WTC11 (cell line): Measurements from ENCODE around the gene DPP10. TPM values are rescaled to one million over a fixed set of nuclear protein-coding genes. Genes with fewer than 3 reads are reported as not detected.

ENCODE experiments used
- ATAC-seq: fragments of 200-7000 bp; cut with Tn5 transposase; 2 replicates; pipeline ENCODE4 v1.10.0; 2021; ENCODE audit warnings: mild to moderate bottlenecking, moderate library complexity
- CTCF ChIA-PET: fragments of 300-600 bp; sonication (Branson Sonifier 250); formaldehyde crosslinking; loops from one replicate; lab custom pipeline; 2021; ENCODE audit warnings: antibody characterized with exemption; lab: Charles Lee
- POLR2A ChIA-PET: fragments of 350-600 bp; sonication (Branson Sonifier 250); formaldehyde crosslinking; loops from one replicate; lab custom pipeline; 2021; ENCODE audit warnings: antibody characterized with exemption; lab: Charles Lee
- DNase-seq: peaks from one replicate; pipeline ENCODE4 v3.0.0; 2021; ENCODE audit warnings: low spot score
- H3K27ac Mint-ChIP-seq: 2 replicates; pipeline ENCODE4 v1.8.0; 2021; ENCODE audit warnings: mixed read lengths
- H3K27me3 Mint-ChIP-seq: 2 replicates; pipeline ENCODE4 v1.8.0; 2021; ENCODE audit warnings: low read depth, mild to moderate bottlenecking, moderate library complexity, mixed read lengths
- H3K36me3 Mint-ChIP-seq: 2 replicates; pipeline ENCODE4 v1.8.0; 2021; ENCODE audit warnings: mixed read lengths
- H3K4me1 Mint-ChIP-seq: 2 replicates; pipeline ENCODE4 v1.8.0; 2022; ENCODE audit warnings: mixed read lengths
- H3K4me3 Mint-ChIP-seq: 2 replicates; pipeline ENCODE4 v1.8.0; 2021; ENCODE audit warnings: mild to moderate bottlenecking, moderate library complexity, mixed read lengths
- H3K9me3 Mint-ChIP-seq: 2 replicates; pipeline ENCODE4 v1.8.0; 2021; ENCODE audit warnings: mixed read lengths
- ATF1 ChIP-seq: sonication (generic); formaldehyde crosslinking; IDR thresholded peaks from 2 replicates; pipeline ENCODE4 v1.8.1; 2023; ENCODE audit warnings: mild to moderate bottlenecking, moderate library complexity, missing genetic modification reagents
- CREM ChIP-seq: sonication (generic); formaldehyde crosslinking; IDR thresholded peaks from 2 replicates; pipeline ENCODE4 v1.8.1; 2022; ENCODE audit warnings: mild to moderate bottlenecking, missing genetic modification reagents, moderate library complexity
- FOXJ3 ChIP-seq: sonication (generic); formaldehyde crosslinking; IDR thresholded peaks from 2 replicates; pipeline ENCODE4 v1.9.0; 2021; ENCODE audit warnings: missing genetic modification reagents, mild to moderate bottlenecking, borderline replicate concordance
- FOXK1 ChIP-seq: sonication (generic); formaldehyde crosslinking; IDR thresholded peaks from 2 replicates; pipeline ENCODE4 v1.8.0; 2022; ENCODE audit warnings: mild to moderate bottlenecking, moderate library complexity, missing genetic modification reagents
- GABPB1 ChIP-seq: sonication (generic); formaldehyde crosslinking; IDR thresholded peaks from 2 replicates; pipeline ENCODE4 v1.8.1; 2023; ENCODE audit warnings: mild to moderate bottlenecking, missing genetic modification reagents
- HMGA2 ChIP-seq: fragments of 250-450 bp; sonication (Bioruptor Pico); IDR thresholded peaks from 2 replicates; pipeline ENCODE4 v1.4.0; 2021; ENCODE audit warnings: mild to moderate bottlenecking, moderate library complexity
- HMGXB4 ChIP-seq: sonication (generic); formaldehyde crosslinking; IDR thresholded peaks from 2 replicates; pipeline ENCODE4 v1.8.1; 2023; ENCODE audit warnings: mild to moderate bottlenecking, moderate library complexity, missing genetic modification reagents
- JAZF1 ChIP-seq: fragments of 250-450 bp; sonication (Bioruptor Pico); IDR thresholded peaks from 2 replicates; pipeline ENCODE4 v1.9.0; 2021; ENCODE audit warnings: moderate library complexity, mild to moderate bottlenecking, inconsistent platforms
- JUN ChIP-seq: sonication (generic); formaldehyde crosslinking; IDR thresholded peaks from 2 replicates; pipeline ENCODE4 v1.8.0; 2023; ENCODE audit warnings: mild to moderate bottlenecking, missing genetic modification reagents
- KAT7 ChIP-seq: sonication (generic); formaldehyde crosslinking; IDR thresholded peaks from 2 replicates; pipeline ENCODE4 v1.8.1; 2023; ENCODE audit warnings: missing genetic modification reagents, mild to moderate bottlenecking, borderline replicate concordance
- NR2C2 ChIP-seq: sonication (generic); formaldehyde crosslinking; IDR thresholded peaks from 2 replicates; pipeline ENCODE4 v1.8.0; 2022; ENCODE audit warnings: mild to moderate bottlenecking, missing genetic modification reagents
- OVOL2 ChIP-seq: fragments of 250-450 bp; sonication (Bioruptor Pico); IDR thresholded peaks from 2 replicates; pipeline ENCODE4 v1.9.0; 2021; ENCODE audit warnings: mild to moderate bottlenecking, borderline replicate concordance
- PRDM15 ChIP-seq: sonication (generic); formaldehyde crosslinking; IDR thresholded peaks from 2 replicates; pipeline ENCODE4 v1.8.0; 2022; ENCODE audit warnings: missing genetic modification reagents
- PREB ChIP-seq: sonication (generic); formaldehyde crosslinking; IDR thresholded peaks from 2 replicates; pipeline ENCODE4 v1.8.1; 2022; ENCODE audit warnings: mild to moderate bottlenecking, missing genetic modification reagents, moderate library complexity, borderline replicate concordance
- RELA ChIP-seq: sonication (generic); formaldehyde crosslinking; IDR thresholded peaks from 2 replicates; pipeline ENCODE4 v1.8.1; 2022; ENCODE audit warnings: missing genetic modification reagents, mild to moderate bottlenecking, borderline replicate concordance
- RORB ChIP-seq: fragments of 250-450 bp; sonication (Bioruptor Pico); IDR thresholded peaks from 2 replicates; pipeline ENCODE4 v1.9.0; 2021; ENCODE audit warnings: mild to moderate bottlenecking
- SMAD3 ChIP-seq: sonication (generic); formaldehyde crosslinking; IDR thresholded peaks from 2 replicates; pipeline ENCODE4 v1.8.0; 2022; ENCODE audit warnings: missing genetic modification reagents, mild to moderate bottlenecking, borderline replicate concordance
- ZNF232 ChIP-seq: sonication (generic); formaldehyde crosslinking; IDR thresholded peaks from 2 replicates; pipeline ENCODE4 v1.8.0; 2022; ENCODE audit warnings: mild to moderate bottlenecking, missing genetic modification reagents
- ZNF263 ChIP-seq: sonication (generic); formaldehyde crosslinking; IDR thresholded peaks from 2 replicates; pipeline ENCODE4 v1.8.1; 2022; ENCODE audit warnings: low read depth, mild to moderate bottlenecking, moderate library complexity, missing genetic modification reagents
- ZNF425 ChIP-seq: fragments of 250-450 bp; sonication (Bioruptor Pico); conservative IDR thresholded peaks from 2 replicates; pipeline ENCODE4 v1.9.0; 2021; ENCODE audit warnings: mild to moderate bottlenecking
- ZNF671 ChIP-seq: fragments of 250-450 bp; sonication (Bioruptor Pico); IDR thresholded peaks from 2 replicates; pipeline ENCODE4 v1.8.0; 2021; ENCODE audit warnings: mild to moderate bottlenecking
- total RNA-seq: library from RNA; stranded (reverse); gene quantifications from 3 replicates; pipeline ENCODE4 v1.2.3, GENCODE V29; 2021
- TF ChIP-seq, protein P1 (sequence below): fragments of 250-450 bp; sonication (Bioruptor Pico); IDR thresholded peaks from 2 replicates; pipeline ENCODE4 v1.9.0; 2021; ENCODE audit warnings: moderate library complexity, mild to moderate bottlenecking, inconsistent platforms, borderline replicate concordance
- TF ChIP-seq, protein P2 (sequence below): sonication (generic); formaldehyde crosslinking; IDR thresholded peaks from 2 replicates; pipeline ENCODE4 v1.8.0; 2023; ENCODE audit warnings: mild to moderate bottlenecking, missing genetic modification reagents

The DPP10 gene
- total RNA-seq, 1 experiment from 2014 or later, result 4.0 TPM

GRCh38 chr2:115733190-115733775 is 1290.8 kb downstream of the DPP10 start:
- DNase-seq (no peak), ATAC-seq (no peak)
- Mint-ChIP-seq H3K4me1 (no peaks in the 10 kb centered on the region), H3K4me3 (no peak overlapping the region), H3K27ac (no peak overlapping the region), H3K36me3 (peaks cover 5% of the 10 kb centered on the region; the same call in 1 of the 2 replicates), H3K27me3 (no peaks in the 10 kb centered on the region), H3K9me3 (peaks cover 16% of the 10 kb centered on the region)
- ChIA-PET CTCF (no interaction called here), POLR2A (no interaction called here)
- TF ChIP-seq RELA (CRISPR knock-in tag), result no peak
- no peak for TF ChIP-seq JUN (CRISPR knock-in tag)
- no peak for TF ChIP-seq ZNF263
- no peak for TF ChIP-seq SMAD3 (CRISPR knock-in tag)
- TF ChIP-seq ZNF232 (CRISPR knock-in tag), result no peak
- TF ChIP-seq GABPB1 (CRISPR knock-in tag), result no peak
- no peak for TF ChIP-seq FOXJ3 (CRISPR knock-in tag)
- no peak for TF ChIP-seq ATF1 (CRISPR knock-in tag)
- no peak for TF ChIP-seq PRDM15 (CRISPR knock-in tag)
- no peak for TF ChIP-seq HMGXB4
- no peak for TF ChIP-seq PREB (CRISPR knock-in tag)
- TF ChIP-seq HMGA2 (CRISPR knock-in tag), result no peak
- TF ChIP-seq JAZF1 (CRISPR knock-in tag), result no peak
- TF ChIP-seq OVOL2 (CRISPR knock-in tag), result no peak
- TF ChIP-seq NR2C2 (CRISPR knock-in tag), result no peak
- no peak for TF ChIP-seq FOXK1 (CRISPR knock-in tag)
- TF ChIP-seq ZNF671 (CRISPR knock-in tag), result no peak
- TF ChIP-seq ZNF425 (CRISPR knock-in tag), result no peak

DNA sequence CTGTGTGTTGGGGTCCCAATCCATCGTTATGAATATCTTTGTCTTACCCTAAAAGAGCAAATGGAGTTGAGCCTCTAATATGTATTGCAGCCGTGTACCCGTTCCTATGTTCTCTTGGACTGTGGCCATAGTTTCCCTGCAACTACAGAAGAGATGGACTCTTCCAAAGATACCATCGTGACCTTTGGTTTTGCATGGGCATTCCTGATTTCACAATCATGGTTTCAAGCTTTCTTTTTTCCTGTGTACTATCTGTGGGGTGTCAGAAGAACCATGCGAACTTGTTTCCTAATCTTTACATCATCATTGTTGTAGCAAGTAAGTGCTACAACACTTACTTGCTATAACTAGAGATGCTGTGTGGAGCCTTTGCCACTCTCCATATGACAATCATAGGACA is 1295.7 kb downstream of the DPP10 start:
- peaks cover 1% of the 10 kb centered on the region; the same call in 1 of the 2 replicates for H3K36me3 Mint-ChIP-seq
- DNase-seq, result no peak
- H3K27me3 Mint-ChIP-seq, result no peaks in the 10 kb centered on the region
- ChIA-PET CTCF (no interaction called here), POLR2A (no interaction called here)
- peaks cover 16% of the 10 kb centered on the region for H3K9me3 Mint-ChIP-seq
- H3K27ac Mint-ChIP-seq, result no peak overlapping the region
- no peak overlapping the region for H3K4me3 Mint-ChIP-seq
- H3K4me1 Mint-ChIP-seq, result no peaks in the 10 kb centered on the region
- no peak for ATAC-seq
- TF ChIP-seq KAT7 (CRISPR knock-in tag) (no peak), RORB (CRISPR knock-in tag) (no peak), CREM (CRISPR knock-in tag) (no peak), OVOL2 (CRISPR knock-in tag) (no peak)
- TF ChIP-seq, protein P1, sequence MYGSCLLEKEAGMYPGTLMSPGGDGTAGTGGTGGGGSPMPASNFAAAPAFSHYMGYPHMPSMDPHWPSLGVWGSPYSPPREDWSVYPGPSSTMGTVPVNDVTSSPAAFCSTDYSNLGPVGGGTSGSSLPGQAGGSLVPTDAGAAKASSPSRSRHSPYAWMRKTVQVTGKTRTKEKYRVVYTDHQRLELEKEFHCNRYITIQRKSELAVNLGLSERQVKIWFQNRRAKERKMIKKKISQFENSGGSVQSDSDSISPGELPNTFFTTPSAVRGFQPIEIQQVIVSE (CRISPR knock-in tag), result no peak
- TF ChIP-seq, protein P2, sequence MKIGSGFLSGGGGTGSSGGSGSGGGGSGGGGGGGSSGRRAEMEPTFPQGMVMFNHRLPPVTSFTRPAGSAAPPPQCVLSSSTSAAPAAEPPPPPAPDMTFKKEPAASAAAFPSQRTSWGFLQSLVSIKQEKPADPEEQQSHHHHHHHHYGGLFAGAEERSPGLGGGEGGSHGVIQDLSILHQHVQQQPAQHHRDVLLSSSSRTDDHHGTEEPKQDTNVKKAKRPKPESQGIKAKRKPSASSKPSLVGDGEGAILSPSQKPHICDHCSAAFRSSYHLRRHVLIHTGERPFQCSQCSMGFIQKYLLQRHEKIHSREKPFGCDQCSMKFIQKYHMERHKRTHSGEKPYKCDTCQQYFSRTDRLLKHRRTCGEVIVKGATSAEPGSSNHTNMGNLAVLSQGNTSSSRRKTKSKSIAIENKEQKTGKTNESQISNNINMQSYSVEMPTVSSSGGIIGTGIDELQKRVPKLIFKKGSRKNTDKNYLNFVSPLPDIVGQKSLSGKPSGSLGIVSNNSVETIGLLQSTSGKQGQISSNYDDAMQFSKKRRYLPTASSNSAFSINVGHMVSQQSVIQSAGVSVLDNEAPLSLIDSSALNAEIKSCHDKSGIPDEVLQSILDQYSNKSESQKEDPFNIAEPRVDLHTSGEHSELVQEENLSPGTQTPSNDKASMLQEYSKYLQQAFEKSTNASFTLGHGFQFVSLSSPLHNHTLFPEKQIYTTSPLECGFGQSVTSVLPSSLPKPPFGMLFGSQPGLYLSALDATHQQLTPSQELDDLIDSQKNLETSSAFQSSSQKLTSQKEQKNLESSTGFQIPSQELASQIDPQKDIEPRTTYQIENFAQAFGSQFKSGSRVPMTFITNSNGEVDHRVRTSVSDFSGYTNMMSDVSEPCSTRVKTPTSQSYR (CRISPR knock-in tag), result no peak
